Measurements from ENCODE around the gene EFNA1. TPM values are rescaled to one million over a fixed set of nuclear protein-coding genes. Genes with fewer than 3 reads are reported as not detected.

Gene EFNA1, protein sequence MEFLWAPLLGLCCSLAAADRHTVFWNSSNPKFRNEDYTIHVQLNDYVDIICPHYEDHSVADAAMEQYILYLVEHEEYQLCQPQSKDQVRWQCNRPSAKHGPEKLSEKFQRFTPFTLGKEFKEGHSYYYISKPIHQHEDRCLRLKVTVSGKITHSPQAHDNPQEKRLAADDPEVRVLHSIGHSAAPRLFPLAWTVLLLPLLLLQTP
- total RNA-seq (2021) = 0.90 and 1.0 TPM in 2 replicates
- percentile 21 among the genes with signal in this experiment for Bru-seq, nascent RNA
- BruChase-seq, experiment 1, labeled RNA remaining after a 2-hour chase = percentile 31 among the genes with signal in this experiment
- percentile 24 among the genes with signal in this experiment for BruChase-seq, experiment 2, labeled RNA remaining after a 6-hour chase
- long read RNA-seq, partial matches to known transcripts = 0 of 6 reads
- long read RNA-seq, other reads (novel, unspliced or antisense) = 1 of 6 reads

DNA sequence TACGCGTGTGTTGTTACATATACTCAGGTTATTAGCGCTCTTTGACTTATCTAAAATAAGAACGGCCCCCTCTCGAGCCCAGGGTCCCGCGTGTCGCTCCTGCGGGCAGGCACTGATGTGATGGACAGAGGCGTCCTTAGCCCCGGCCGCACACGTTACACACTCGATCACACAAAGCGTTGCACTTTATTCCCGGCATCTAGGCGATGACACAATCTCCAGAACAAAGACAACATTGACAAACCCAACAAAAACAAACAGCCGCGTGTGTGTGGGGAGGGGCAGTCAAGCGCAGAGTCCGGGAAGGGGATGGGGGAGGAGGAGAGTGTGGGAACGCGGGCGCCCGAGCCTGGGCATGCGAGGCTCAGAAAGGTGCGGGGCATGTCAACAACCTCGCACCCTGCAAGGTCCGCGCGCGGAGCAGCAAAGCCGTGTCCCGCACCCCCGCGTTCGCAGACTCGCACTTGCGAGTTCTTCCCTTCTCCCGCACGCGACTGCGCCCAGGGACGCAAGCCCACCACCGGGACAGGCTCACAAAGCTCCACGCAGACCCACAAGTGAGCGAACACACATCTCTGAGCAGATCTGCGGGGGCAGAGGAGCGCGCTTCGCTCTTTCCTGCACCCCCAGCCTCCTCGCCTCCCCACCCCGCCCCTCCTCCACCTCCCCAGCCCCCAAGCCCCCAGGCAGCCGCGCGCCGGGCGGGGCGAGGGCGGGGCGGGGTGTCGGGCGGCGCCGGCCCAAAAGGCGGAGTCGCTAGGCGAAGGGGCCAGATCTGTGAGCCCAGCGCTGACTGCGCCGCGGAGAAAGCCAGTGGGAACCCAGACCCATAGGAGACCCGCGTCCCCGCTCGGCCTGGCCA lies at the start of gene EFNA1:
Gene EFNA1 (plus strand): TSS at position 772 of the 862 bp plus-strand sequence. CDS start 102 bp downstream, outside the sequence.
- ChIA-PET POLR2A (ENCODE audit: low non-redundant PET) (no interaction called here), CTCF (no interaction called here)
- Histone ChIP-seq H3K4me1 (ENCODE audit: insufficient read depth, low read length, poor library complexity, severe bottlenecking) (peaks cover 35% of the 10 kb centered on the region), H3K27ac (ENCODE audit: low read depth, low read length, poor library complexity, severe bottlenecking) (no peak within 1 kb of the TSS), H3K4me3 (ENCODE audit: low read depth, low read length, poor library complexity, severe bottlenecking) (peak within 1 kb of the TSS; percentile 56), H3K9me3 (ENCODE audit: low read depth, low read length, poor library complexity, severe bottlenecking) (no peaks in the 10 kb centered on the region), H3K27me3 (replicated peaks; ENCODE audit: insufficient read depth, low read depth, low read length, poor library complexity) (no peaks in the 10 kb centered on the region), H3K36me3 (ENCODE audit: insufficient read depth, low read length, poor library complexity, severe bottlenecking) (no peaks in the 10 kb centered on the region)
- intact Hi-C loops (cut with micrococcal nuclease; ENCODE audit: unreplicated experiment) = loop anchor here (5.0 kb wide), 1 partner anchor 35 kb away; no protein-coding TSS in a partner anchor
- peak; percentile 49 for DNase-seq (ENCODE audit: low spot score)
- BruUV-seq (replicated peaks) = no TSS peak
- TF ChIP-seq, protein P1, sequence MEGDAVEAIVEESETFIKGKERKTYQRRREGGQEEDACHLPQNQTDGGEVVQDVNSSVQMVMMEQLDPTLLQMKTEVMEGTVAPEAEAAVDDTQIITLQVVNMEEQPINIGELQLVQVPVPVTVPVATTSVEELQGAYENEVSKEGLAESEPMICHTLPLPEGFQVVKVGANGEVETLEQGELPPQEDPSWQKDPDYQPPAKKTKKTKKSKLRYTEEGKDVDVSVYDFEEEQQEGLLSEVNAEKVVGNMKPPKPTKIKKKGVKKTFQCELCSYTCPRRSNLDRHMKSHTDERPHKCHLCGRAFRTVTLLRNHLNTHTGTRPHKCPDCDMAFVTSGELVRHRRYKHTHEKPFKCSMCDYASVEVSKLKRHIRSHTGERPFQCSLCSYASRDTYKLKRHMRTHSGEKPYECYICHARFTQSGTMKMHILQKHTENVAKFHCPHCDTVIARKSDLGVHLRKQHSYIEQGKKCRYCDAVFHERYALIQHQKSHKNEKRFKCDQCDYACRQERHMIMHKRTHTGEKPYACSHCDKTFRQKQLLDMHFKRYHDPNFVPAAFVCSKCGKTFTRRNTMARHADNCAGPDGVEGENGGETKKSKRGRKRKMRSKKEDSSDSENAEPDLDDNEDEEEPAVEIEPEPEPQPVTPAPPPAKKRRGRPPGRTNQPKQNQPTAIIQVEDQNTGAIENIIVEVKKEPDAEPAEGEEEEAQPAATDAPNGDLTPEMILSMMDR (conservative IDR thresholded peaks at IDR 0.05; ENCODE audit: low read depth, low read length) = no peak
- no peak for TF ChIP-seq EZH2 (IDR thresholded peaks at IDR 0.05; ENCODE audit: borderline replicate concordance, low read depth, low read length, poor library complexity, severe bottlenecking)

DNA sequence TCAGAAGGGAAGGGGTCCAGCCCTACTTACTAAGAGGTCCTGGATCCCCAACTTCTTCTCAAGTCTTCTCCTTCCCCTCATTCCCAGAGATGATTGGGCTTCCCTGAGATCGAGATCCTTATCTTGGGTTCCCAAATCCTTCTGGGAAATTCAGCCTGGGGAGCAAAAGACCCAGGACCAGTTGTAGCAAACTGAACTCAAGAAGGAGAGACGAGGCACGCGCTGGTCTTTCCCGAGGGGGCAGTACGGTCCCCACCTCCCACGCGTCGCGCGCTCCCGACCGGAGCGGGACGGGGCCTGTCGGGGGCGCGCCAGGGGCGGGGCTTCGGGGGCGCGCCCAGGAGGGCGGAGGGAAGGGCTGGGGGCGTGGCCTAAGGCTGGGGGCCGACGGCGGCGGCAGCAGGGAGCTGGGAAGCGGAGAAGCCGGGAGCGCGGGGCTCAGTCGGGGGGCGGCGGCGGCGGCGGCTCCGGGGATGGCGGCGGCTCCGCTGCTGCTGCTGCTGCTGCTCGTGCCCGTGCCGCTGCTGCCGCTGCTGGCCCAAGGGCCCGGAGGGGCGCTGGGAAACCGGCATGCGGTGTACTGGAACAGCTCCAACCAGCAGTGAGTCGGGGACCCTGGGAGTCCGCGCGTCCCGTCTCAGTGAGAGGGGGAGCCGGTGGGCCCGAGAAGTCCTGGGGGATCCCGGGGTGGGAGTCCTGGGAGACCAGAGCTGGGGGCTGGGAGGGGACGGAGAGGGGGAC lies 49.0 kb upstream of the EFNA1 start, which contains the start of gene EFNA3:
Gene EFNA3 (plus strand): TSS at position 369 of the 741 bp plus-strand sequence. CDS start 105 bp downstream, at position 474.
- H3K27ac ChIP-seq (ENCODE audit: low read depth, low read length, poor library complexity, severe bottlenecking) = peak within 1 kb of the TSS; percentile 55
- CTCF ChIA-PET = interaction anchor here (0.6 to 1.1 kb wide), 2 partner anchors 15 to 39 kb away, joined by 3 to 6 read pairs; partner anchors contain the start of gene EFNA4

More for the DNA sequence above, 49.0 kb upstream of the EFNA1 start, which contains the start of gene EFNA3:
- DNase-seq (ENCODE audit: low spot score) = peak; percentile 81
- BruUV-seq (replicated peaks) = no TSS peak
- H3K27me3 ChIP-seq (replicated peaks; ENCODE audit: insufficient read depth, low read depth, low read length, poor library complexity) = peaks cover 23% of the 10 kb centered on the region
- POLR2A ChIA-PET (ENCODE audit: low non-redundant PET) = interaction anchor here (0.5 kb wide), 1 partner anchor 11 kb away, joined by 5 read pairs; no protein-coding TSS in a partner anchor
- peak within 1 kb of the TSS; percentile 63 for H3K4me3 ChIP-seq (ENCODE audit: low read depth, low read length, poor library complexity, severe bottlenecking)
- H3K4me1 ChIP-seq (ENCODE audit: insufficient read depth, low read length, poor library complexity, severe bottlenecking) = peaks cover 41% of the 10 kb centered on the region
- H3K36me3 ChIP-seq (ENCODE audit: insufficient read depth, low read length, poor library complexity, severe bottlenecking) = no peaks in the 10 kb centered on the region
- no peak for TF ChIP-seq EZH2 (IDR thresholded peaks at IDR 0.05; ENCODE audit: borderline replicate concordance, low read depth, low read length, poor library complexity, severe bottlenecking)
- TF ChIP-seq, protein P1 (conservative IDR thresholded peaks at IDR 0.05; ENCODE audit: low read depth, low read length) = no peak
- no peaks in the 10 kb centered on the region for H3K9me3 ChIP-seq (ENCODE audit: low read depth, low read length, poor library complexity, severe bottlenecking)
- intact Hi-C loops (cut with micrococcal nuclease; ENCODE audit: unreplicated experiment) = no loop called here
